GM21423 (cell line): Measurements from ENCODE around the gene IGLON5.

Experiments used
- ATAC-seq: cut with Tn5 transposase; IDR thresholded peaks from one replicate; pipeline ENCODE4 v1.9.1; 2021; ENCODE audit warnings: mild to moderate bottlenecking, moderate library complexity; ENCODE audit not compliant: unreplicated experiment

Gene IGLON5

DNA sequence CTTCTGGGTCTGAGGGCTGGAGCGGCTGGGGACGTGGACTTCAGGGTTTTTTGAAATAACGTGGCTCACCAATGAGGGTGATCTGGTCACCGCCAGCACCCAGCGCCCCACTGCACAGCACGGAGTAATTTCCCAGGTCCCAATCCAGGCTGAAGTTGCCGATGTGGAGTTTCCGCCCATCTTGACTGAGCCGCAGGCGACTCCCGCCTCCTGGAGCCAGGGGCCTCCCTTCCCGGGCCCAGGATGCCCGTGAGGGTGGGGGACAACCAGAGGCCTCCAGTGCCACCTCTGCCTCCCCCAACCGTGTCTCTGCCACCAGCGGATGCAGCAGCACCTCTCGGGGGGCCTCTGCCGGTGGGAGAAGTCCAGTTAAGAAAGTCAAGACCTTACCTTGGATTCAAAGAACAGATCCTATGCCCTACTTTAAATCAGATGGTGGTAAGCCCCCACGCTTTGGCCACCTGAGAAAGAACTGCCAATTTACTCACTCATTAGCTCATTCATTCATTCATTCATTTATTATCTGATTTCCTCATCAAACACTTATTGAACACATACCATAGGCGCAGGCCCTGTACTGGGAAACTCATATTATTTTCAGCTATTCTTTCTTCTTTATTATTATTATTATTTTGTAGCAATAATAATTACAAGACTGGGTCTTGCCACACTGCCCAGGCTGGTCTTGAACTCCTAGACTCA, 26.6 kb downstream of the IGLON5 start:
- ATAC-seq = no peak

DNA sequence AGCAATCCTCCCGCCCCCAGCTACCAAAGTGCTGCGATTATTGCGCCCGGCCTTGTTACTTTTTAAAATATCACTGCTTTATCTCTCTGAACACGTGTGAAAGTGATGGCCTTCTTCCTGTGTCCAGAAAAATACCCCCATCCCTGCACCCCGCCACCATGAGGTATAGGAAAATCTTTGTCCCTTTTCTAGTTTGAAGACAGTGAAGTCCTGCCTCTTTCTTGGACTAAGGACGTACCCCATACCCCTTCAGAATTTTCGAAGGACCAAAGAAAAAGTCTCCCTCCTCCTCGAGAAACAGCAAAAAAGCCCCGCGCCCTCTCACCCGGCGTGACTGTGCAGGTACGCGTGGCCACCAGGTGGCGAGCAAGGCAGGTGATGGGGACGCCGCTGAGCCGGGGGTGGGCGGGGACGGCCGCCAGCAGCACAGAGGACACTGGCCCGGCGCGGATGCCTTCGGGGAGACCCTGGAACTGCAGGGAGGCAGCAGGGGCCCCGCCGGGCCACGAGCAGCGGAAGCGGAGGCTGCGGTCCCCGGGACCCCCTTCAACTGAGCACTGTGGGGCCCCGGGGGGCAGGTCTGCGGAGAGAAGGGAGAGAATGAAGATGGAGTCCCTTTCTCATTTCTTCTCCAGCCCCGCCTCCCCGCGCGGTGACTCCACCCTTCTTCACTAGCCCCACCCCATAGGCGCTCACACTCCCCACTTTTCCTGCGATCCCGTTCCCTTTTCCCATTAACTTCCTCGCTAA, 27.3 kb downstream of the IGLON5 start:
- peak; percentile 49 for ATAC-seq

DNA sequence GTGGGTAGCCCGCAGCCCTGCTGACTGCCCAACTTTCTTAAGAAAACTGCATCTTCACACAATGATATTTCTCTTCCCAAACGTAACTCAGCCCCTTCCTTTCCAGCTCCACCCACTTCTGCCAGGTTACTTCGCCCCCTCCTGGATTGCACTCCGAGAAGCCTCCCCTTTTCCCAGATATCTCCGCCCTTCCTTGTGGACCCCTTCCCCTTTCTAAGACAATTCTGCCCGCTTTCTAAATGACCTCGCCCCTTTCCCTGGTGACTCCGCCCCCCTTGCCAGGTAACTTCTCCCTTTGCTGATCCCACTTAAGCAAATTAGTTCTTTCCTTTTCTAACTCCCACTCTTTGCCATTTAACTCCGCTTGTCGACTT, 27.9 kb downstream of the IGLON5 start:
- ATAC-seq = no peak

DNA sequence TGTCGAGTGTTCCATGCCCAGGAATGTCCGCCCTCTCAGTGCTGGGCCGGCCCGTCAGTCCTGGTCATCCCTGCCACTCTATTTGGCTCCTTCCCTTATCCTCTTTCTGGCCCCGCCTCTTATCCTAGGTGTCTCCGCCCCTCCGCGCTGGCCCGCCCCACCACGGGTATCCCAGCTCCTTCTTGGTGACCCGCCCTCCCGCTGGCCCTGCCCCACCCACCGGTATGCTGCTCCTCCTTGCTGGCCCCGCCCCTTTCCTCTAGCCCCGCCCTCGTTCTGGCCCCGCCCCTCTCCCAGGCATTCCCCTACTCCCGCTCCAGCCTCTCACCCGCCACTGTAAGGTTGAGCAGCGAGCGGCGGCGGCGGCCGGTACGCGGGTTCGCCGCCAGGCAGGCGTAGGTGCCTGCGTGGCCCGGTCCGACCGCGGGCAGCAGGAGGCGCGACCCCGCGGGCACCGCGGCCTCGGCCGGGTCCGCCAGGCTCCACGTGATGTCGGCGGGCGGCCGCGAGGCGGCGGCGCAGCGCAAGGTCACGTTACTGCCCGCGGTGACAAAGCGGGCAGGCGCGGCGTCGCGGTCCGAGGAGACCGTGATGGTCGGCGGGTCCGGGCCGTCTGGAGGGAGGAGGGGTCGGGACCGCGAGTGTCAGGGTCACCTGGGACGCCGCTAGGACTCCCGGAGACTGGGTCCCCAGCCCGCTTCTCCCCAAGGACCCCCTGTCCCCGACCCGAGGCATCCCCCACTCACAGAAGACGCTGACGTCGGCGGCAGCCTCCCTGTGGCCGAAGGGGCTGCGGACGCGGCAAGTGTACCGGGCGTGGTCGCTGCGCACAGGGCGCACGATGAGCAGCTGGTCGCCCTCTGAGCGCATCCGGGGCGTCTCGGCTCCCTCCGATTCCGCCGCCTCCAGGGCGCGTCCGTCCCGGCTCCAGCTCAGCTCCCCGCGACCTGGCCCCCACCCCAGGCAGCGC, 28.5 kb downstream of the IGLON5 start:
- peak; percentile 49 for ATAC-seq

DNA sequence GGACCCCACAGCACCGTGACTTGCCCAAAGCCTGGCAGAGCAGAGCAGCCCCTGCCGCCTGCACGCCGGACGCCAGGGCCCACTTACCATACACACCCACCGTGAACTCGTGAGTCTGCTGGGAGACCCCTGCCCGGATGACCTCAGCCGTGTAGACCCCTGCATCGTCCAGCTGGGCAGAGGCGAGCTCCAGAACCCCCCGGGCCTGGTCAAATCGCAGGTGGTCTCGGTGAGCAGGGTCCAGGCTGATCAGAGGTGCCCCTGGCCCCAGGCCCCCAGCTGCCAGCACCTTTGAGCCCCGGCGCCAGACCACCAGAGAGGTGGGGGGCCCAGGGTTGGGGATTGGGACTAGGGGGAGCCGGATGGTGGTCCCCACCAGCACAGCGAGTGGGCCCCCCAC, 29.6 kb downstream of the IGLON5 start:
- ATAC-seq = no peak

DNA sequence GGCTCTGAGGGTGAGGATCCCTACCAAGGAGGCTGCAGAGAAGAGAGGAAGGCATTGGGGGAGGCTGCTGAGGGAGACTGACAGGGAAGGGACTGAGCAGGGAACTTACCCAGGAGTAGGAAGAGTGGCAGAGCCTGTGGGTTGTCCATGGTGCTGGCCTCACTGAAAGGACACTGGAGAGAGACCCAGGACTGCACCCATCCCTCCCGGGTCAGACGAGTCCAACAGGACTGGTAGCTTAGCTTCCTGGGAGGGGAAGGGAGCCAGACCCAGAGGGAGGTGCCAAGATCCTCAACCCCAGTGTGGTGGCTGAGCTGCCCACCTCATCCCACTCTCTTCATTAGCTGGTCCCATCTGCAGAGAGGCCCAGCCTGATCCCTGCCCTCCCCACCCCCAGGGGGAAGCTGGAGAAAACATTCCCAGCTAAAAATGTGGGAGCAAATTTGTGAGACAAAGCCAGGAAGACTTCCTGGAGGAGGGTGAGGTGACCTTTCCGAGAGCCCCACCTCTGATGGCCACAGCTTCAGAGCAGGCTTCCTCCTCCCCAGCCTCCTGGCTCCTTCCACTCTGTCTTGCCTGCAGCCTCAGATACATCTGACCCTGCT, 30.6 kb downstream of the IGLON5 start, which contains the start of gene VSIG10L:
VSIG10L (minus strand) TSS at position 164 of the 605 bp plus-strand sequence; CDS start at position 149, 15 bp downstream.
- no peak for ATAC-seq

DNA sequence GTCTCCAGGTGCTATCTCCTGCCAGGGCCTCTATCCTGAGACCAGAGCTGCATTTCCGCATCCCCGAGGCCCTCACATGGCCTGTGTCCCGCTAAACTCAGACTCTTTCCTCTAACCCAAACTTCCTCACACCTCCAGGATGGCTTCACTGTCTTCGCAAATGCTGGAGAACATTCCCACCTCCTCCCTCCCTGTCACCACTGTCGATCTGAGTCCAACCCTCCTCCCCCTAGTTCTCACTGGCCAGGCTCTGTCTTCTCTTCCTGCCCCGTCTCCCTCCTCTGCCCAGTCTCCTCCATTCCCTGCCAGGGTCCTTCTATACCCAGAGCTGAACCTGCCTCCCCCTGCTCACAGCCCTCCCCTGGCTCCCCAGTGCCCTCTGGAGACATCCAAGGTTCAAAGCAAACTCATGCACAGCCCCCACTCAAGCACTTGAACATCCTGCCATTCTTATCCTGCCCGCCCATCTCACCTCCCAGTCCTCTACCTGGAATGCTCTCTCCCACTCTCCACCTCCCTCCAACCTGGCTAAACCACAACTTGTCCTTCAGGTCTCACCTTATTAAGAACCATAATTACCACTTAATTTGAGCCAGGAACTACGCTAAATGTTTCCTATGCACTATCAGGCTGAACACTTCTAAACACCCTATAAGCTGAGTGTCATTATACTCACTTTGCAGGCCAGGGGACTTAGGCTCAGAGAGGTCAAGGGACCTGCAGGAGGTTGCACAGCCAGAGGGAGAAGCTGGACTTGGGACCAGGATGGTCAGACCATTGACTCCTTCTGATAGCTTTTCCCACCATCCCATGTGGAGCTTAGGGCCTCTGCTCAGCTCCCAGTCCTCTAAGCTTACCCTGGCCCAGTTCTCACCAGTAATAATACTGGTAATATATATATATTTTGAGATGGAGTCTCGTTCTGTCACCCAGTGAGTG, 31.5 kb downstream of the IGLON5 start:
- no peak for ATAC-seq

DNA sequence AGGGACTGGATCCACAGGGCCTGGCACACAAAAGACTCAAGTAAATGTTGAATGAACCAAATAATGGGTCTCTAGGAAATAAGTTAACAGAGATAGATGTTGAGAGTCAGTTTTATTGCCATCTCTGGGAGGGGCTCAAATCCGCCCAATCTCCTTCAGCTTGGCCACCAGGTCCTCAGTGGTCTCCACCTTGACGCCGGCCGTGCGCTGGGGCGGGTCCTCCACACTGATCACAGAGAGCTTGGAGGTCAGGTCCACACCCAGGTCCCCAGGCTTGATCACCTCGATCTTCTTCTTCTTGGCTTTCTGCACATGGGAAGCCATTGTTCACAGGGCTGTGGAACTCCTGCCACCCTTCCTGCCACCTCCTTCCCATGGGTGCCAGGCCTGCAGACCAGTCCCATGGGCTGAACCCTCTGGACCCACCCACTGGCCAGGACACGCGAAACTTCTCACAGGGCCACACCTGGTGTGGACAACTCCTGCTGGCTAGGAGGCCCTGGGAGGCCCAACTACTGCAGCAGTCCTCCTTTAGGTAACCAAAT, 33.7 kb downstream of the IGLON5 start:
- no peak for ATAC-seq

DNA sequence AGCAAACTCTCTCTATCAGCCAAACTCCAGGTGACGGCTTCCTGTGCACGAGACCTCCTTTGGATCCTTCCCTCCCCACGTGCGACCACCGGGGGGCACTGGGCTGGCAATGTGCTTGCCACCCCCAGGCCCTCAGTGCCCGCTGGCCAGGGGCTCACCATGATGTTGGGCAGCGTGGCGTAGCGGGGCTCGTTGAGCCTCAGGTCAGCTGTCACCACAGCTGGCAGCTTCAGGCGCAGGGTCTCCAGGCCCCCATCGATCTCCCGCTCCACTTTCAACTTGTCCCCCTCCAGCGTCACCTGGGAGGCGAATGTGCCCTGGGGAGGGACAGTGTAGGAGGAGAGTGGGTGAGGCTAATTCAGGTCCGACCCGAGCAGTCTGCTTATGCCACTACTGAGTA, 35.3 kb downstream of the IGLON5 start:
- ATAC-seq = no peak

DNA sequence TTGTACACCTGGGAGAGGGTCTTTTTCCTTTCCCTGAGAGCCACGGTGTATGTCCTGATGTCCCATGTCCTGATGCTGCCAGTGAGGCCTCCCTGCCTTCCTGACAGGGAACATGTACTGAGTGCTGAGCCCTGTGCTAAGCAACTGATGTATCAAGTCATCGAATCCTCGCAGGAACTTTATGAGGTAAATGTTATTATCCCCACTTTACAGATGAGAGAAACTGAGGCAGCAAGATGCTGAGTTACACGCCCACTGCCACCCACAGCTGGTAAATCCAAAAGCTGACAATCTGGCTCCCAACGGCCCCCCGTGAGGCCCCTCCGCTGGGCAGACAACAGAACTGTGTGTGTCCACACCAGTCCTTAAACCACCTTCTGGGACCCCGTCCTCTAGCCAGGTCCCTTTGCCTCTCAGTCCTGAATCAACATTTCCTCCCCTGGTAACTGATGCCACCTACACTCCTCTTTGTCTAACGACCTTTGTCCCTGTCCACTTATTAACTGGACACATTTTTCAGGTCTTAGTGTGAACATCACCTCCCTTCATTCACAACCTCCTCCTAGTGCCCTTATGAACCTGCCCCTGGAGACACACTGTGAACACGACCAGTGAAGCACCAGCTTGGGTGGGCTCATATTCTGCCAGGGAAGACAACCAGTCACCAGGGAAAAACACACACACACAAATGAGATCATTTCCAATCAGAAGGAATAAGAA, 35.9 kb downstream of the IGLON5 start:
- no peak for ATAC-seq

DNA sequence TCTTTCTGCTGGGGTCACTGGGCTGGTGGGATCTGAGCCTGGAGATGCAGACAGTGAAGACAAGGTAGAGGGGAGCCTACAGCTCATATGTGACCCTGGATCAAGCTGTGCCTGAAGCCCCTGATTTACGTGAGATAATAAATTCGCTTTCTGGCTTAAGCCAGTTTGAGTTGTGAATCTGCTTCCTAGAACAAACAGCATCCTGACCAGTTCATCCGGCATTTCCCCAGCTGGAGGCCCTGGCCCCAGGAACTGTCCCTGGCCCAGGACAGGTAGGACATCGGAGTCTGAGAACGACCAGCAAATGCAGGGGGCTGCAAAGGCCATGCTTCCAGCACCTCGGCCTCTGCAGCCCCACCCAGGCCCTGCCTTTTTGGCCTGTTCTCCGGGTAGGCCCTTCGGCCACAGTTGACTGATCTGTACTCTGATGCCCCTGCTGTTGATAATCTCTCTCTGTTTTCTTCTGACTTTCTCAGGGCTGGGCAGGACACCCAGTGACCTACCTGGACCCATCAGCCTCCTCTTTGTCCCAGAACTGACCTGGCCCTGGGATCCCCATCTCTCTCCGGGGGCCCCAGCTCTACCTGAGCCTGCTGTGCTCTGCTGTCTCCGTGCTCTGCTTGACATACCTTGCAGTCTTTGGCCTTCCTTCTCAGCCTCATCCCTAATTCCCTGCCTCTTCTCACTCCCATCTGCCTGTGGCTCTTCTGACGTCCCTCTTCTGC, 40.0 kb downstream of the IGLON5 start:
- ATAC-seq = no peak

DNA sequence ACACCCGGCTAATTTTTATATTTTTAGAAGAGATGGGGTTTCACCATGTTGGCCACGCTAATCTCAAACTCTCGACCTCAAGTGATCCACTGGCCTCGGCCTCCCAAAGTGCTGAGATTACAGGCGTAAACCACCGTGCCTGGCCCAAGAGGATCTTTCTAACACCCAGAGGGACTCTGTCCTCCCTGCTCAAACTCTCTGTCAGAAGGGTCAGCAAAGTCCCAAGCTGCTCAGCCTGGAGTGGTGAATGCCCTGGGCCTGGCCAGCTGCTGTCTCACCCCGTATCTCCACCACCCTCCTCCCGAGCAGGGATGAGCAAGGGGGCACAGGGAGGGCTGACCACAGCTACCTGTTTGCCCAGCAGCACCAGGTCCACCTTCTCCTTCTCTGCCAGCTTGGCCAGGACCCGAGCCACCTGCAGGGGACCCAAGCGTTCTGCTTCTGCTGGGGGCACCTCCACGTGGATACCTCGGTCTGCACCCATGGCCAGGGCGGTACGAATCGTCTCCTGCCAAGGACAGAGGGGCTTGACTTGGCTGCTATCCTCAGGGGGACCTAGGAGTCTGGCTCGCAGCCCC, 41.4 kb downstream of the IGLON5 start:
- ATAC-seq = no peak

DNA sequence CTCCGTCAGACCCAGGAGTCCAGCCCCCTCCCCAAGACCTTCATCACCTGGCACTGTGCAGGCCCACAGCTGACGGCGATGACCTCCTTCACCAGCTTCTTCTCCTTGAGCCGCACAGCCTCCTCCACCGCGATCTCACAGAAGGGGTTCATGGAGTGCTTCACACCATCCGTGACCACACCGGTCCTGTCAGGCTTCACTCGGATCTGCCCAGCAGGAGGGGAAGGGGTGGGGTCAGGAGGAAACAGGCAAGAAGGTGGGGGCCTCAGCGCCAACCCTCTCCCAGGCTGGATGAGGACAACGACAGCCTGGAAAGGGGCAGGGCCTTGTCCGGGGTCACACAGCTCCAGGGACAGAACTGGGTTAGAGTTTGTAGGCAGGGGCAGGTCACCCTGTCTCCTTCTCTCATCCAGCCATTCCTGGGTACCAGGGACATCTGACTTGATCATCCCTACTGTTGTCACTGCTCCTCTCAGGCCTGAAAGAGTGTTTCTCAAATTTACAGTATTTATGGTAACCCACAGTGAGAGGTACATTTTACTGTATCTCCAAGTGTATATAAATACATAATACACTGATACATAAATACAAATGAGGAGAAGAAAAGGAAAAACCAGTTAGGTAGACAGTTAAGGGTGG, 42.8 kb downstream of the IGLON5 start:
- no peak for ATAC-seq

DNA sequence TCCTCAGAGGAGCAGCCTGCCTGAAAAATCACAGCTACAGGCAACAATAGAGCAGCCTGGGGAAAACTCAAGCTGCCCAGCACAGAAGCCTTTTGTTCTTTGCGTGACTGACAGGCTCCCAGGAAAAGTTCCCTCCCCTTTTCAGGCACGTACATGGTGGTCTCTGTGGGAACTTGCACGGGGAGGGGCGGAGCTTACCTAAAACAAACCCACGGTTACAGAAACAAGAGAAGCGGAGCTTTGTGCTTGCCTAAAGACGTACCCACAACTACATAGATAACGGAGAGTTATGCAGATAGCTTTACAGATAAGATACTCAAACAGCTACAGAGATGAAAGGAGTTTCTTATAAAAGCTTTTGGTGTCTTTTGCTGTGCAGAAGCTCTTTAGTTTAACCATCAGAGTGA, 43.3 kb downstream of the IGLON5 start:
- ATAC-seq = no peak

DNA sequence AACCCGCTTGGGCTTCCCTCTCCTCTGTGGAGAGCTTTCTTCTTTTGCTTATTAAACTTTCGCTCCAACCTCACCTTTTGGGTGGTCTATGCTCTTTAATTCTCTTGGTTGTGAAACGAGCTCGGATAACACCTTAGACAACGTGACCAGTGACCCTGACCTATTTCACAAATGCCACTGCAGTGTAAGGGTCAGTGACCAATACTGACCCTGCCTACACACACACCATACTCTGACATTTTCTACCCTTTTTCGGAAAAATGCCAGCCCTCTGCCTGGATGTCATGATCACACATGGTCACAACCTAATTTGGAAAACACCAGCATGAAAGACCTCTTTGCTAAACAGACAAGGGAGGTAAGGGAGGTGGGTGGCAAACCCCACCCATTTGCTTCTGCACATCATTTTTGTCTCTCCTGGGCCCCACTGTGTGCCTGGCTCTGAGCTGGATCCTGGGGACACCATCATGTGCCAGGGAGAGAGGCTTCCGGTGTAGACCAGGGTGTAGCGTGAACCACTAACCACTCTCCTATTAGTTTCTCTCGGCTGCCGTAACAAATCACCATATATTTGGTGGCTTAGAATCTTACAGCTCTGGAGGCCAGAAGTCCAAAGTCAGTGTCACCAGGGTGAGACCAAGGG, 44.8 kb downstream of the IGLON5 start:
- ATAC-seq = no peak

DNA sequence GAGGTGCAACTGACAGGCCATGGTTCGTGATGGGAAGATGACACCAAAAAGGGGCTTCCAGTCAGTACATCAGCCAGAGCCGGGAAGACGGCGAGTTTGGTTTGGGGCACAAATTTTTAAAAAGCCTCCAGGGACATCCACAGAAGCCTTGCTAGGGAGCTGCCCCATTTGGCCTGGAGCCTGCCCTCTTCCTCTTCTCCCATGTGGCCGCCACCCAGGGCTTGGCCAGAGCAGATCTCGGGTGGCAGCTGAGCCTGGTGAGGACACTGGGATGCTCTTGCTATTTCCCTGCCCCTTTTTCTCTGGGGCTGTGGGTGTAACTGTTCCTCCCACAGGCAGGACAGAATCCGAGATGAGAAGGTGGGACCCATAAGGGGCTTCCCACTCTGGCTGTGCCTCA, 46.5 kb downstream of the IGLON5 start:
- ATAC-seq = no peak

DNA sequence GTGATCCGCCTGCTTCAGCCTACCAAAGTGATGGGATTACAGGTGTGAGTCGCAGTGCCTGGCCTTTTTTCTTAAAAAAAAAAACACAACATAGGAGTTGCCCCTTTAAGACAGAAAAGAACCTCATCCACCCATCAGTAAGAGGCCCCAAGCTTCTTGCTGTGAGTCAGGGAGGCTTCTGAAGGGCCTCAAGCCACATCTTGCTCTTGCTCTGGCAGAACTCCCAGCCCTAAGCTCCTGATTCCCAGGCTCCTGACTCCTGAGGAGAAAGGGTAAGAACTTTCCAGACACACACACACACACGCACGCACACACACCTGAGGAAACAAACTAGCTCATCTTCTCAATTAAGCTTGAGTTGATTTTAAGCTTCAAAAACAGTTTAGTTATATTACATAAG, 47.9 kb downstream of the IGLON5 start:
- ATAC-seq = no peak
